ENCODE data around the gene NOTCH1.

NOTCH1 gene

GRCh38 chr9:136513191-136513590 is 32.7 kb downstream of the NOTCH1 start:
- no peak for DNase-seq

- DNase-seq = no peak
Measured at GRCh38 chr9:136512651-136513071, 33.2 kb downstream of the NOTCH1 start.

GRCh38 chr9:136511670-136512592 is 33.9 kb downstream of the NOTCH1 start:
- DNase-seq = no peak

- no peak for DNase-seq
Measured at GRCh38 chr9:136511144-136511669, 34.6 kb downstream of the NOTCH1 start.

GRCh38 chr9:136510561-136510960 is 35.3 kb downstream of the NOTCH1 start:
- no peak for DNase-seq

GRCh38 chr9:136509549-136509948 is 36.3 kb downstream of the NOTCH1 start:
- no peak for DNase-seq

GRCh38 chr9:136508729-136509500 is 36.9 kb downstream of the NOTCH1 start:
- DNase-seq = no peak

GRCh38 chr9:136507992-136508375 is 37.9 kb downstream of the NOTCH1 start:
- DNase-seq = no peak

GRCh38 chr9:136507221-136507991 is 38.4 kb downstream of the NOTCH1 start:
- DNase-seq = no peak

GRCh38 chr9:136506425-136506824 is 39.4 kb downstream of the NOTCH1 start:
- no peak for DNase-seq

- no peak for DNase-seq
Measured at GRCh38 chr9:136505406-136506403, 40.1 kb downstream of the NOTCH1 start.

GRCh38 chr9:136504512-136505348 is 41.1 kb downstream of the NOTCH1 start:
- DNase-seq = no peak

- DNase-seq = no peak
Measured at GRCh38 chr9:136502940-136503550, 42.8 kb downstream of the NOTCH1 start.

- no peak for DNase-seq
Measured at GRCh38 chr9:136502196-136502595, 43.7 kb downstream of the NOTCH1 start.

- DNase-seq = no peak
Measured at GRCh38 chr9:136501686-136502085, 44.2 kb downstream of the NOTCH1 start.

GRCh38 chr9:136499935-136500910 is 45.6 kb downstream of the NOTCH1 start:
- DNase-seq = no peak

GRCh38 chr9:136499071-136499934 is 46.5 kb downstream of the NOTCH1 start:
- no peak for DNase-seq

All from fibroblast of skin of right biceps (primary cell).